GM18517 (cell line): ENCODE data around the gene SLC35E3.

Experiments
- ATAC-seq: cut with Tn5 transposase; IDR thresholded peaks from one replicate; pipeline ENCODE4 v1.9.1; 2021; ENCODE audit warnings: mild to moderate bottlenecking, moderate library complexity; ENCODE audit not compliant: unreplicated experiment

Gene SLC35E3

DNA sequence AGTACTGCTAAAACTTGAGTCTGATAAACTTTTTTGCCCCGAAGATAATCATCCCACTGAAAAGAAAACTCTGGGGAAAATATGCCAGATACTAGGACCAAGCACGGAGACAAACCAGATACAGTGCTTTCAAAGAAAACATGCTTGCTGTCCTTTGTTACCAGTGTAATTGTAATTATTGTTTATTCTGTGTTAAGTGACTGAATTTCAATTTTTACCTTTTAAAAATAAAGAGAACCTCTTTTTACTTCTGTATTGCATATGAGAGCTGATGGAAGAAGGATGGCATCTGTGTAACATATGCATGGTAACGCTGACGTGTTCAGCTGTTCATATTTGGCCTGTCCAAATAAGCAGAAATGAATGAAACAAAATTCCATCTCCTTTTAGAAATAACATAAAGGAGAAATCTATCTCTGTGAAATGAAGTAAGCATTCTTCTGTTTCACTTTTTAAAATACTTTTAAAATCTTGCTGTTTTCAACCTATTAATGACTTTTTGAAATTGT, 22.5 kb downstream of the SLC35E3 start:
- ATAC-seq, result no peak

DNA sequence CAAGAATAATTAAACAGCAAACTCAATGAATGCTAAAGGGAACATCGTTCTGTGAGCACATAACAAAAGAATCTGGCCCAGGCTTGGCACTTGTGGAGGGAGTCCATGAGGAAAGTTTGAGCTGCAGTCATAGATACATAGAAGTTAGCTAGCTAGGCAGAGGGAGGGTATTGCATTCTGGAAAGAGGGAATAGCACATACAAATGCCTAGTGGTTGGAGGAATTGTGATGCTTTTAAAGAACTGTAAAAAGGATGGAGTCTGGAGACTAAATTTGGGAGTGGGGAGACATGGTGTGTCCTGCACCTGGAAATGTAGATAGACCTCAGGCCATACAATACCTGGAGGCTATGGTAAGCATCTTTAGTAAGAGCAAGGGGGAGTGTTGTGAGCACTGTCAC, 24.0 kb downstream of the SLC35E3 start:
- no peak for ATAC-seq

- no peak for ATAC-seq
These were observed 25.4 kb downstream of the SLC35E3 start for GRCh38 chr12:68771223-68771925.

DNA sequence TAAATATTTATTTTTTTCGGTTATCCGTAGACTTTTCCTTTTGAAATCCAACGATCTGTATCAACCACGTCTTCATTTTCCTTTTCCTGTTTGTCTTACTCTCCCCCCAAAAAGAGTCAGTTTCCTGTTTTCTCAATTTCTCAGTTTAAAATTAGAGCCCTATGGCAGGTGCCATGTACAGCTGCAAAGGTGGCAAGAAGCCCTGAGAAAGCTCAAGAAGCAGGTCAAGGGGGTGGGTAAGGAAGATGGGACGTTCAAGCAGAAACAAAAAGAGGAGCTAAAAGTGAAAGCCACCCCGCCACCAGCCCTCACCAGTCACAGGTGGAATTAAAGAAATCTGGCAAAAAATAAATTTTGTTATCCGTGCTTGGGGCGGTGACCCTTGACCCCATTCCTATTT, 26.7 kb downstream of the SLC35E3 start:
- peak; percentile 64 for ATAC-seq

GRCh38 chr12:68773582-68773981, 27.6 kb downstream of the SLC35E3 start:
- no peak for ATAC-seq

DNA sequence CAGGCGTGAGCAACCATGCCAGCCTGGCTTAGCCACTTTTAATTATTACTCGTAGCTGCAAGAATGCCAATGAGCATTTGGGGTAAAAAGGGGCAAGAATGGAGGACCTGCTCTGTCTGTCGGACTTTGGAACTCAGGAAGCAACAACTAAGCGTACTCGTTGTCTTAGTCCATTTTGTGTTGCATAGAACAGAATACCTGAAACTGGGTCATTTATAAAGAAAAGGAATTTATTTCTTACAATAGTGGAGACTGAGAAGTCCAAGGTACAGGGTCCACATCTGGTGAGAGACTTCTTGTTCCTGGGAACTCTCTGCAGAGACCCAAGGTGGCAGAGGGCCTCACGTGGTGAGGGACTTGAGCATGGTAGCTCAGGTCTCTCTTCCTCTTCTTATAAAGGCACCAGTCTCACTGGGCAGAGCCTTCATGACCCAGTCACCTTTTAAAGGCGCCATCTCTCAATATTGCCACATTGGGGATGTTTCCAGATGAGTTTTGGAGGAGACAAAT, 29.2 kb downstream of the SLC35E3 start:
- no peak for ATAC-seq

DNA sequence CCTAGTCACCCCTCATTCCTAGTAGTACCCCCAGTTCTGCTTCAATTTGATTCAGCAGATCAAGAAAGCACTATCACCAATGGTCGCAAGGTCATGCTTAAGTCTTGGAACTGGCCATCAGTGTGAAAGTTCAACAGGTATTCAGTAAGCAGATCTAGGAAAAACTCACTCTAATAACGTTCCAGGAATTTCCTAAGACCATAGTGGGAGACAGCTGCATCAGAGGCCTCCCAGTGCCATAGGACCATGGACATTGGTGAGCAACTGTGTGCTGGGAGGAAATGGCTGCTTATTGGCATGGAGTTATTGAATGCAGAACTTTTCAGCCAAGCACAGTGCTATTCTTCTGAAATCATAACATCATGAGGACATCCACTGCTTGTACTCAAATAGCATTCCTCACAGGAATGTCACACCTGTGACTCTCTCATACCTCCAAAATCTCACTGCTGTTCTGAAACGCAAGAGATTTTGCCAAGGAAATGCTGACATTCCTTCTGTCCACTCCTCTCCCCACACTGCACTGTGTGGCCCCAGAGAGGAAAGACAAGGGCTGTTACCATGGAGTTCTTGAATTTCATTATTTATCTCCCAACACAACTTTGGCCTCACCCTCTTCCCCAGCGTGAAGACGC, 31.1 kb downstream of the SLC35E3 start:
- no peak for ATAC-seq

DNA sequence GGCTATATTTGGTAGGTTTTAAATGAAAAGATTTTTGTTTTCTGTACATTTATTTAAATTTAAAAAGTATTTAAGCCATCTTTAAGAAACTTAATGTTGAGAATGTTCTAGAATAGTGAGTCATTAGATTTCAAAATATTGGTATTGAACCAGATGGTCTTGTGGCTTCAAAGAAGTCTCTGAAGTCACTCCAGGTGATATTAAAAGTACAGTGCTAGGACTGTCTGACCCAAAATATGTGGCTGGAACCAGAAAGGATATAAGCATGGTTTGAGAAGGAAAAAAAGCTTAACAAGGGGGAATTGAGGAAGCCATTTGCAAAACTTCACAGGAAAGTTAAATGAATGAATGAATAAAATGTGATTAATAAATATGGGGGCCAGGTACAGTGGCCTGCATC, 33.3 kb downstream of the SLC35E3 start:
- no peak for ATAC-seq

DNA sequence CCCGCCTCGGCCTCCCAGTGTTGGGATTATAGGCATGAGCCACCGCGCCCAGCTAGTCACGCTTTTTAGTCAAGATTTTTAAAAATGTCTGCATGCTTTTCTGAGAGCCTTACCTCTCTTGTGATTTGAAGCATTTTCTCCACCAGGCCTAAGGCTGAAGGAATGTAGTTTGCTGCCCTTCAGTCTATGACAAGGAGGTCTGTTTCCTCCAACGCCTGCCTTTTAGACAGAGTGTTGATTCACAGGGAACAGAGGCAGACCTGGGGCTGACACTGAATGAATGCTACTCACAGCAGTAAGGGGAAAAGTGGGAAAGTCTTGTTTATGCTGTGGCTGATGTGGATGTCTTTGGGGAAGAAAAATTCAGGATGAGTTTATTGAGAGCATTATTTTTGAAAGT, 34.8 kb downstream of the SLC35E3 start:
- ATAC-seq, result no peak

GRCh38 chr12:68781728-68782127, 35.8 kb downstream of the SLC35E3 start:
- no peak for ATAC-seq

GRCh38 chr12:68784015-68784414, 38.0 kb downstream of the SLC35E3 start:
- no peak for ATAC-seq

GRCh38 chr12:68785358-68785757, 39.4 kb downstream of the SLC35E3 start:
- no peak for ATAC-seq

- ATAC-seq, result no peak
These were observed 39.8 kb downstream of the SLC35E3 start for GRCh38 chr12:68785823-68786222.

DNA sequence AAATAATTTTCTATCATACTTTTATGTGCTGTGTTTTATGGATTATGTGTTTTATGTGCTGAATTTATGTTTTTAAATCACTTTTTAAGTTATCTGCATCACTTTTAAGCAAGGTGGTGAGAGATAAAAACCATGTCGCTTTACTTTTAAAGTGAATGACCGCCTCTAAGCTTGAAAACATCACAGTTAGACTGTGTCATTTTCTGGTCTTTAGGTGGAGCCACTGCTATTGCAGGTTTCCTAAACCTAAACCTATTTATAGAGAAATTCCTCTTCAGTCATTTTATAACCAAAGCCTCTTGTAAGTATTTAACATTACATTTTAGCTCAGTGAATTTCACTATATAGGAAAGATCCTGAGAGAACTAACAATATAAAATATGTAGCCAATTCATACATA, 41.0 kb downstream of the SLC35E3 start:
- ATAC-seq, result no peak

- no peak for ATAC-seq
These were observed 42.7 kb downstream of the SLC35E3 start for GRCh38 chr12:68788554-68789143.

DNA sequence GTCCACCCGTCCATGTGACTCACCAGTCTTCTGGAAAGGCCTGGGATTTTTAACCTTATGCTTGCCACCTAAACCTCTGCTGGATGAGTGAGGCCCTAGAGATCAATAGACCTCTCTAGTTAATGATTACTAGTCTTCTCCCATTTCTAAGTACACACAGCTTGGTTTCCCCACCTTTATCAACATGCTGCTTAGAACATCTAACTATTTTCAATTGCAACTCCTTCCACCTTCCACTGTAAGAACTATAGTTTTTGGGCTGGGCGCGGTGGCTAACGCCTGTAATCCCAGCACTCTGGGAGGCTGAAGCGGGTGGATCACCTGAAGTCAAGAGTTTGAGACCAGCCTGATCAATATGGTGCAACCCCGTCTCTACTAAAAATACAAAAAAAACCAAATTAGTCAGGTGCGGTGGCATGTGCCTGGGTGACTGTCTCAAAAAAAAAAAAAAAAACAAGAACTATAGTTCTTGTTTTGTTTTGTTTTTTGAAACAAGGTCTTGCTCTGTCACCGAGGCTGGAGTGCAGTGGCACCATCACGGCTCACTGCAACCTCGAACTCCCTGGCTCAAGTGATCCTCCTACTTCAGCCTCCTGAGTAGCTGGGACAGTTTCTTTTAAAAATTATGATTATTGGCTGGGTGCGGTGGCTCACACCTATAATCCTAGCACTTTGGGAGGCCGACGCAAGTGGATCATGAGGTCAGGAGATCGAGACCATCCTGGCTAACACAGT, 43.3 kb downstream of the SLC35E3 start:
- ATAC-seq, result no peak

DNA sequence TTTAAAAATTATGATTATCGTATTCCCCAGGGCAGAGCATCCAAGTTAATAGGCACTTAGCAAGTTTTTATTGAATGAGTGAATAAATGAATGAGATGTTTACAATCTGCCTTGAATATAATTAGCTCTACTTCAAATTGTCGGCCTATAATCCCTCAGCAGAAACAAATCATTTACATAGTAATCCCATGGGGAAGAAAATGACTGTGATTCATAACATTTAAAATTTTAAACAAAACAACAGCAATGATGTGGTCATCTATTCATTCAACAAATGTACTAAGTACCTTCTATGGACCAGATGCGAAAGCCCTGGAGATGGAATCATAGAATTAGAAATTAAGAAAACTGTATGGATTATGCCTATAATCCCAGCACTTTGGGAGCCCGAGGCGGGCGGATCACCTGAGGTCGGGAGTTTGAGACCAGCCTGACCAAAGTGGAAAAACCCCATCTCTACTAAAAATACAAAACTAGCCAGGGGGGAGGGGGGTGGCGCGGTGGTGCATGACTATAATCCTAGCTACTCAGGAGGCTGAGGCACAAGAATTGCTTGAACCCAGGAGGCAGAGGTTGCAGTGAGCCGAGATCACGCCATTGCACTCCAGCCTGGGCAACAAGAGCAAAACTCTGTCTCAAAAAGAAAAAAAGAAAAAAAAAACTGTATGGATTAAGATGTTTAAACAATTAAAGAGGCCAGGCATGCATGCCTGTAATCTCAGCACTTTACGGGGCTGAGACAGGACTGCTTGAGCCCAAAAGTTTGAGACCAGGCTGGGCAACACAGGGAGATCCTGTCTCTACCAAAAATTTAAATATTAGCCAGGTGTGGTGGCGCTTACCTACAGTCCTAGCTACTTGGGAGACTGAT, 44.3 kb downstream of the SLC35E3 start:
- no peak for ATAC-seq

DNA sequence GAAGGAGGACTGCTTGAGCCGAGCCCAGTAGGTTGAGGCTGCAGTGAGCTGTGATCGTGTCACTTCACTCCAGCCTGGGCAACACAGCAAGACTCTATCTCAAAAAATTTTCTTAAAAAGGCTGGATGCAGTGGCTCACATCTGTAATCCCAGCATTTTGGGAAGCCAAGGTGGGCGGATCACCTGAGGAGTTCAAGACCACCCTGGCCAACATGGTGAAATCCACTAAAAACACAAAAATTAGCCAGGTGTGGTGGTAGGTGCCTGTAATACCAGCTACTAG, 44.9 kb downstream of the SLC35E3 start:
- ATAC-seq, result no peak

DNA sequence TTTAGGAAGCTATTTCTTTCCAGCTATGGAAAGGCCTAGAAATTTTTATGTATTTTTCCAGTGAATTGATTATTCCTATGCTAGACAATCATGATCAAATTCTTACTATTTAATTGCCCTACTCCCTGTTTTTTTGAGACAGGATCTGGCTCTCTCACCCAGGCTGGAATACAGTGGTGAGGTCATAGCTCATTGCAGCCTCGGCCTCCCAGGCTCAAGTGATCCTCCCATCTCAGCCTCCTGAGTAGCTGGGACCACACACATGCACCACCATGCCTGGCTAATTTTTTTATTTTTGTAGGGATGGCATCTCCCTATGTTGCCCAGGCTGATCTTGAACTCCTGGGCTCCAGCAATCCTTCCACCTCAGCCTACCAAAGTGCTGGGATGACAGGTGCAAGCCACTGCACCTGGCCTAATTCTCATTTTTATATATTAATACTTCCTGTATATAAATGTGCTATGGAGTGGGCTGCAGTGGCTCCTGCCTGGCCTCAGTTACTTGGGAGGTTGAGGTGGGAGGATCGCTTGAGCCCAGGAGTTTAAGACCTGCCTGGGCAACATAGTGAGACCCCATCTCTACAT, 46.0 kb downstream of the SLC35E3 start:
- no peak for ATAC-seq

- ATAC-seq, result peak; percentile 93
These were observed 47.0 kb downstream of the SLC35E3 start for GRCh38 chr12:68792952-68793351.
